WI38 (cell line): ENCODE results near the gene PRR13.

Source experiments
- H3K4me3 ChIP-seq: 2 replicates; pipeline ENCODE4 v1.5.1; 2011; ENCODE audit warnings: low read depth, mild to moderate bottlenecking, control low read depth, low read length
- CTCF ChIP-seq: IDR thresholded peaks from 2 replicates; pipeline ENCODE4 v1.5.1; 2012; ENCODE audit warnings: low read depth, mild to moderate bottlenecking, control low read depth, low read length

The PRR13 gene

GRCh38 chr12:53461591-53461990 is 20.1 kb downstream of the PRR13 start:
- no peak overlapping the region for H3K4me3 ChIP-seq
- no peak for TF ChIP-seq CTCF

GRCh38 chr12:53462935-53463334 is 21.4 kb downstream of the PRR13 start:
- no peak for TF ChIP-seq CTCF
- no peak overlapping the region for H3K4me3 ChIP-seq

GRCh38 chr12:53463802-53464560 is 22.4 kb downstream of the PRR13 start:
- H3K4me3 ChIP-seq = no peak overlapping the region
- TF ChIP-seq CTCF = no peak

DNA sequence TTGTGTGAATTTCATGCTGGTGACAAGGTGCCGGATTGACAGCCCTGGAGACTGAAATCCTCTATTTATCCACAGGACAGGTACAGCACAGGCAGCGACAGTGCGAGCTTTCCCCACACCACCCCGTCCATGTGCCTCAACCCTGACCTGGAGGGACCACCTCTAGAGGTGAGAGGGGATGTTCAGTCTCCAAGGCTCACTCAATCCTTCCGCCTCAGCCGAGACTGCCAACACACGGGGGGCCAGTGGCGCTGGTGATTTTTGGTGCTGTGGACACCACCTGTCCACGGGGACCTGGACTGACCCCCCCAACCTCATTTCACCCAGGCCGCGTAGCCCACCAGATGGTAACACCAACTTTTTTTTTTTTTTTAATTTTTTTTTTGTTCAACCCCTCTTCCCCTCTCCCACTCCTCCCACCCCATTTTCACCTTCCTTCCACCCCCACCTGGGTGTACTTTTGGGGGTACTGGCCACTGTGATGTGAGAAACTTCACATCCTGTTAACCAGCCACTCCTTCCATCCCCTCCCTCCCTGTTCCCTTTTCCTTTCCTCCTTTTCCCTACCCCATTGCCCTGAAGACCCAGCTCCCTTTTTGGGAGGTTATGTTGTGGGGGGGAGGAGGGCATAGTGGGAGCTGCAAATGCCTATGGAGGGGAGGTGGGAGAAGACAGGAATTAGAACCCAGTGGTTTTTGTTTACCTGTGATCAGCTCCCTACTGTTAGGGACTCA is 23.3 kb downstream of the PRR13 start:
- TF ChIP-seq CTCF = no peak
- H3K4me3 ChIP-seq = no peak overlapping the region

DNA sequence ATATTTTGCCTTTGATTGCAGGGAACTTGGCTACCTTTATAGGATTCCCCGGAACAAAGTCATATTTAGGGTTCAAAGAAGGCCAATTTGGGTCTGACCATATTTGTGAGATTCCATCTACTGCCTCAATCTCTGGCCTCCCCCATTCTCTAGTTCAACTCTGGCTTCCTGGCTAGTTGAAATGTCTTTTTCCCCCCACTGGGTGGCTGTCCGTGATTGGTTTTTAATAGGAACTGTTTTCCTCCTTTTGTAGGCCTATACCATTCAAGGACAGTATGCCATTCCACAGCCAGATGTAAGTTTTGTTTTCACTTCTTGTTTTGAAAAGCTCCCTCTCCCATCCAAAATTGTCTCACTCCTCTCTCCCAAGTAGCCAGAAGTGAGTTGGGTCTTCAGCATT is 24.1 kb downstream of the PRR13 start:
- H3K4me3 ChIP-seq = no peak overlapping the region
- TF ChIP-seq CTCF = no peak

- no peak overlapping the region for H3K4me3 ChIP-seq
- TF ChIP-seq CTCF = no peak
These were observed 25.1 kb downstream of the PRR13 start for GRCh38 chr12:53466640-53467039.

- no peak overlapping the region for H3K4me3 ChIP-seq
- TF ChIP-seq CTCF = no peak
These were observed 25.5 kb downstream of the PRR13 start for GRCh38 chr12:53467082-53467481.
